GM13976 (cell line): ENCODE results near the gene CCL17.

Experiments
- DNase-seq: peaks from one replicate; pipeline ENCODE4 v3.0.0; 2012; ENCODE audit warnings: low spot score
- in situ Hi-C: fragments of 300-500 bp; cut with MboI; formaldehyde crosslinking; loops from one replicate; pipeline ENCODE4 v1.12.0; 2022; ENCODE audit warnings: low sequenced_read_pairs, mixed read lengths, inconsistent platforms; ENCODE audit not compliant: unreplicated experiment
- TF ChIP-seq, protein P1 (sequence below): IDR thresholded peaks from 2 replicates; pipeline ENCODE4 v1.5.1; 2012; ENCODE audit warnings: borderline replicate concordance, mild to moderate bottlenecking; ENCODE audit not compliant: insufficient read depth; ENCODE audit errors: extremely low read depth, missing control alignments, control extremely low read depth

Gene CCL17

DNA sequence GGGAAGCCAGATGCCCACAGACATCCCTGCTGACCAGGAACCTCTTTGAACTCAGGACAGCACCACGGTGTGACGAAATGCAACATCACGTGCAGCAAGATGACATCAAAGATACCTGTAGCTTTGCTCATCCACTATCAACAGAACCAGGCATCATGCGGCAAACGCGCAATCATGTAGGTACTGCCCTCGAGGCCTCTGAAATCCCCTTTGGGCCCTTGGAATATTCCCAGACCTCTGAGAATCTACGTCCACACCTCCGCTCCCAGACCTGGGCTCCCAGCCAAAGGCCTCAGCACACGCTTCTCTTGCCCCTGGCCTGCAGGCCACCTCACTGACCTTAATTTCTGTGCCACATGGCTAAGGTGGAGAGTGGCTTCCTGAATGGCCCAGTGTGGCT lies 25.0 kb upstream of the CCL17 start:
- in situ Hi-C loops: no loop called here
- TF ChIP-seq, protein P1, sequence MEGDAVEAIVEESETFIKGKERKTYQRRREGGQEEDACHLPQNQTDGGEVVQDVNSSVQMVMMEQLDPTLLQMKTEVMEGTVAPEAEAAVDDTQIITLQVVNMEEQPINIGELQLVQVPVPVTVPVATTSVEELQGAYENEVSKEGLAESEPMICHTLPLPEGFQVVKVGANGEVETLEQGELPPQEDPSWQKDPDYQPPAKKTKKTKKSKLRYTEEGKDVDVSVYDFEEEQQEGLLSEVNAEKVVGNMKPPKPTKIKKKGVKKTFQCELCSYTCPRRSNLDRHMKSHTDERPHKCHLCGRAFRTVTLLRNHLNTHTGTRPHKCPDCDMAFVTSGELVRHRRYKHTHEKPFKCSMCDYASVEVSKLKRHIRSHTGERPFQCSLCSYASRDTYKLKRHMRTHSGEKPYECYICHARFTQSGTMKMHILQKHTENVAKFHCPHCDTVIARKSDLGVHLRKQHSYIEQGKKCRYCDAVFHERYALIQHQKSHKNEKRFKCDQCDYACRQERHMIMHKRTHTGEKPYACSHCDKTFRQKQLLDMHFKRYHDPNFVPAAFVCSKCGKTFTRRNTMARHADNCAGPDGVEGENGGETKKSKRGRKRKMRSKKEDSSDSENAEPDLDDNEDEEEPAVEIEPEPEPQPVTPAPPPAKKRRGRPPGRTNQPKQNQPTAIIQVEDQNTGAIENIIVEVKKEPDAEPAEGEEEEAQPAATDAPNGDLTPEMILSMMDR: no peak
- DNase-seq: no peak

DNA sequence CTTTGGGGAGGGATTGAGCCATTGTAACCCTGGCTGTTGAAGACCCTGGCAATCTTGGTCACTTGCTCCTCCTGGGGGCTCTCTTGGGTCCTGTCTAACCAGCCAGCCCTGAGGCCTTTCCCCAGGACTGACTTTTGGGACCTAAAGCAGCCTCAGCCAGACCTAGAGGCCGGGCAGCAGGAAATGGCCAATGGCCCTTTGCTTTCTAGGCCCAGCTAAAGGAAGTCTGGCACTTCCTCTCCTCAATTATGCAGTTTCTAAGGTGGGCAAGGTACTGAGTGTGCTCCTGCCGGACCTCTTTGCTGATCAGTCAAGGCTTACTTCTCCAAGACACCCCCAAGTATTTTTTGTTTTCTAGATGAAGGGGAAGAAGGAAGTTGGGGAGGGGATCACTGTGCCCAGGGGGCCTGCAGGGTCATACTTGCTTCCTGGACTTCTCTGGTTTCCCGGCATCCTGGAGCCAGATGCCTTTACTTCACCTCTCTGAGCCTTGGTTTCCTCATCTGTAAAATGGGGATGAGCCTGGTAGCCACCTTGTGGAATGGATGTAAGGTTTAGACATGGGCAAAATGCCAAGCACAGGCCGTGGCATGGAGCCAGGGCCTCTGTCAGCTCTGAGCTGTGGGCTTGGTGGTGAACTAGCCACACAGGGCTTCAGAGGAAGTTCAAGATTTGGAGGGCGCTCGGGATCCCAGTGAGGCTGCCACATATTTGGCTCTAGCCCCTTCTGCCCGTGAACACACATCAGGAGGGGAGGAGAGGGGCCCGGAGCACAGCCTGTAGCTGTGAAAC lies 23.7 kb upstream of the CCL17 start:
- DNase-seq: no peak
- in situ Hi-C loops: no loop called here
- TF ChIP-seq, protein P1: no peak

DNA sequence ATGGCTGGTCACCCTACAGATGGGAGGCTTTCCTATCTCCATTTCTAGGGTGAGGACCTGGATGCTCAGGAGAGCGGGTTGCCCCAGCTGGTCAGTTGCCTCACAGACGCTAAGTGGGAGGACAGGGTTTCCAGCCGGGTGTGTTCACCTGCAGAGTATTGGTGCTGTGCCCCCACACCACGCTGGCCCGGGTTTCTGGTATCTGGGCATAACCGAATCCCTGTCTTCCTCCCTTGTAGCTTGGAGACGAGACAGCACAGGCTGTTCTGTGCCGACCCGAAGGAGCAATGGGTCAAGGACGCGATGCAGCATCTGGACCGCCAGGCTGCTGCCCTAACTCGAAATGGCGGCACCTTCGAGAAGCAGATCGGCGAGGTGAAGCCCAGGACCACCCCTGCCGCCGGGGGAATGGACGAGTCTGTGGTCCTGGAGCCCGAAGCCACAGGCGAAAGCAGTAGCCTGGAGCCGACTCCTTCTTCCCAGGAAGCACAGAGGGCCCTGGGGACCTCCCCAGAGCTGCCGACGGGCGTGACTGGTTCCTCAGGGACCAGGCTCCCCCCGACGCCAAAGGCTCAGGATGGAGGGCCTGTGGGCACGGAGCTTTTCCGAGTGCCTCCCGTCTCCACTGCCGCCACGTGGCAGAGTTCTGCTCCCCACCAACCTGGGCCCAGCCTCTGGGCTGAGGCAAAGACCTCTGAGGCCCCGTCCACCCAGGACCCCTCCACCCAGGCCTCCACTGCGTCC lies 22.6 kb upstream of the CCL17 start:
- TF ChIP-seq, protein P1: no peak
- in situ Hi-C loops: no loop called here
- no peak for DNase-seq

DNA sequence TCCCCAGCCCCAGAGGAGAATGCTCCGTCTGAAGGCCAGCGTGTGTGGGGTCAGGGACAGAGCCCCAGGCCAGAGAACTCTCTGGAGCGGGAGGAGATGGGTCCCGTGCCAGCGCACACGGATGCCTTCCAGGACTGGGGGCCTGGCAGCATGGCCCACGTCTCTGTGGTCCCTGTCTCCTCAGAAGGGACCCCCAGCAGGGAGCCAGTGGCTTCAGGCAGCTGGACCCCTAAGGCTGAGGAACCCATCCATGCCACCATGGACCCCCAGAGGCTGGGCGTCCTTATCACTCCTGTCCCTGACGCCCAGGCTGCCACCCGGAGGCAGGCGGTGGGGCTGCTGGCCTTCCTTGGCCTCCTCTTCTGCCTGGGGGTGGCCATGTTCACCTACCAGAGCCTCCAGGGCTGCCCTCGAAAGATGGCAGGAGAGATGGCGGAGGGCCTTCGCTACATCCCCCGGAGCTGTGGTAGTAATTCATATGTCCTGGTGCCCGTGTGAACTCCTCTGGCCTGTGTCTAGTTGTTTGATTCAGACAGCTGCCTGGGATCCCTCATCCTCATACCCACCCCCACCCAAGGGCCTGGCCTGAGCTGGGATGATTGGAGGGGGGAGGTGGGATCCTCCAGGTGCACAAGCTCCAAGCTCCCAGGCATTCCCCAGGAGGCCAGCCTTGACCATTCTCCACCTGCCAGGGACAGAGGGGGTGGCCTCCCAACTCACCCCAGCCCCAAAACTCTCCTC lies 21.9 kb upstream of the CCL17 start:
- TF ChIP-seq, protein P1: no peak
- in situ Hi-C loops: no loop called here
- DNase-seq: no peak

DNA sequence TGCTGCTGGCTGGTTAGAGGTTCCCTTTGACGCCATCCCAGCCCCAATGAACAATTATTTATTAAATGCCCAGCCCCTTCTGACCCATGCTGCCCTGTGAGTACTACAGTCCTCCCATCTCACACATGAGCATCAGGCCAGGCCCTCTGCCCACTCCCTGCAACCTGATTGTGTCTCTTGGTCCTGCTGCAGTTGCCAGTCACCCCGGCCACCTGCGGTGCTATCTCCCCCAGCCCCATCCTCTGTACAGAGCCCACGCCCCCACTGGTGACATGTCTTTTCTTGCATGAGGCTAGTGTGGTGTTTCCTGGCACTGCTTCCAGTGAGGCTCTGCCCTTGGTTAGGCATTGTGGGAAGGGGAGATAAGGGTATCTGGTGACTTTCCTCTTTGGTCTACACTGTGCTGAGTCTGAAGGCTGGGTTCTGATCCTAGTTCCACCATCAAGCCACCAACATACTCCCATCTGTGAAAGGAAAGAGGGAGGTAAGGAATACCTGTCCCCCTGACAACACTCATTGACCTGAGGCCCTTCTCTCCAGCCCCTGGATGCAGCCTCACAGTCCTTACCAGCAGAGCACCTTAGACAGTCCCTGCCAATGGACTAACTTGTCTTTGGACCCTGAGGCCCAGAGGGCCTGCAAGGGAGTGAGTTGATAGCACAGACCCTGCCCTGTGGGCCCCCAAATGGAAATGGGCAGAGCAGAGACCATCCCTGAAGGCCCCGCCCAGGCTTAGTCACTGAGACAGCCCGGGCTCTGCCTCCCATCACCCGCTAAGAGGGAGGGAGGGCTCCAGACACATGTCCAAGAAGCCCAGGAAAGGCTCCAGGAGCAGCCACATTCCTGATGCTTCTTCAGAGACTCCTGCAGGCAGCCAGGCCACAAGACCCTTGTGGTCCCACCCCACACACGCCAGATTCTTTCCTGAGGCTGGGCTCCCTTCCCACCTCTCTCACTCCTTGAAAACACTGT lies 21.0 kb upstream of the CCL17 start:
- in situ Hi-C loops: no loop called here
- DNase-seq: no peak
- TF ChIP-seq, protein P1: no peak
